ENCODE measurements around the gene RRAS.
"Not testable (repeated sequence)": the region's sequence is repeated elsewhere in the genome, so short reads cannot be mapped to it uniquely, and the experiment has no call there.

RRAS gene

GRCh38 chr19:49652551-49653465, 12.9 kb upstream of the RRAS start:
- no peak for DNase-seq

GRCh38 chr19:49651820-49652550, 12.0 kb upstream of the RRAS start:
- DNase-seq, result no peak

- no peak for DNase-seq
Observed at GRCh38 chr19:49651029-49651819, 11.3 kb upstream of the RRAS start.

GRCh38 chr19:49646586-49646985, 6.6 kb upstream of the RRAS start:
- no peak for DNase-seq

GRCh38 chr19:49645995-49646394, 6.1 kb upstream of the RRAS start:
- DNase-seq, result no peak

- DNase-seq, result no peak
Observed at GRCh38 chr19:49645592-49645991, 5.6 kb upstream of the RRAS start.

GRCh38 chr19:49643466-49643865, 3.5 kb upstream of the RRAS start:
- no peak for DNase-seq

- no peak for DNase-seq
Observed at GRCh38 chr19:49642492-49643035, 2.6 kb upstream of the RRAS start.

GRCh38 chr19:49641688-49642491, 1.9 kb upstream of the RRAS start, which contains the start of gene SCAF1:
Gene SCAF1, plus strand, starts transcription at chr19:49642209. Its CDS starts 2,818 bp downstream, at chr19:49645027.
- DNase-seq, result peak; percentile 71 to 94

- DNase-seq, result no peak
Observed at GRCh38 chr19:49639401-49640112, 386 bp downstream of the RRAS start.

GRCh38 chr19:49637821-49638738, 1.9 kb downstream of the RRAS start:
- no peak for DNase-seq

- no peak for DNase-seq
Observed at GRCh38 chr19:49636233-49636932, 3.6 kb downstream of the RRAS start.

GRCh38 chr19:49635530-49636232, 4.3 kb downstream of the RRAS start:
- DNase-seq, result no peak

GRCh38 chr19:49633273-49633672, 6.7 kb downstream of the RRAS start:
- DNase-seq, result not testable (repeated sequence)

- DNase-seq, result no peak
Observed at GRCh38 chr19:49632576-49632975, 7.4 kb downstream of the RRAS start.

- no peak for DNase-seq
Observed at GRCh38 chr19:49631610-49632192, 8.2 kb downstream of the RRAS start.

- DNase-seq, result no peak
Observed at GRCh38 chr19:49631014-49631588, 8.8 kb downstream of the RRAS start.

- no peak for DNase-seq
Observed at GRCh38 chr19:49629659-49630058, 10.3 kb downstream of the RRAS start.

Data from cerebellar nuclear complex (tissue), 1 donor.